OCI-LY1 (cell line): ENCODE measurements around the gene POU4F1.

Source experiments
- H2AFZ ChIP-seq: fragments of 200-600 bp; sonication (generic), shearing (Covaris generic); 2 replicates; pipeline ENCODE4 v1.6.0; 2014; ENCODE audit warnings: antibody characterized with exemption, mild to moderate bottlenecking, low read length
- H3F3A ChIP-seq: fragments of 200-600 bp; sonication (generic), shearing (Covaris generic); 2 replicates; pipeline ENCODE4 v1.6.0; 2014; ENCODE audit warnings: mild to moderate bottlenecking, antibody characterized with exemption, low read length, moderate library complexity; ENCODE audit not compliant: insufficient read depth
- H3K27ac ChIP-seq: fragments of 200-600 bp; sonication (generic); 2 replicates; pipeline ENCODE4 v1.5.1; 2014; ENCODE audit warnings: low read length, mixed run types, mild to moderate bottlenecking, low read depth; ENCODE audit not compliant: poor library complexity, severe bottlenecking
- H3K27me3 ChIP-seq: fragments of 200-600 bp; sonication (generic); 2 replicates; pipeline ENCODE4 v1.6.0; 2014; ENCODE audit warnings: antibody characterized with exemption, mild to moderate bottlenecking, low read length, moderate library complexity; ENCODE audit not compliant: insufficient read depth
- H3K36me3 ChIP-seq: fragments of 200-600 bp; sonication (generic); 2 replicates; pipeline ENCODE4 v1.6.1; 2014; ENCODE audit warnings: mild to moderate bottlenecking, antibody characterized with exemption, low read length, moderate library complexity, mixed read lengths; ENCODE audit not compliant: insufficient read depth
- H3K4me1 ChIP-seq: fragments of 200-600 bp; sonication (generic); 2 replicates; pipeline ENCODE4 v1.5.1; 2014; ENCODE audit warnings: mild to moderate bottlenecking, low read length, moderate library complexity; ENCODE audit not compliant: insufficient read depth, severe bottlenecking
- H3K4me2 ChIP-seq: fragments of 200-600 bp; sonication (generic), shearing (Covaris generic); 2 replicates; pipeline ENCODE4 v1.6.1; 2014; ENCODE audit warnings: low read length
- H3K4me3 ChIP-seq: fragments of 200-600 bp; sonication (generic); 2 replicates; pipeline ENCODE4 v1.5.1; 2014; ENCODE audit warnings: low read length, low read depth, mild to moderate bottlenecking, mixed read lengths; ENCODE audit not compliant: poor library complexity, severe bottlenecking
- H3K79me2 ChIP-seq: fragments of 200-600 bp; shearing (Covaris generic); 2 replicates; pipeline ENCODE4 v1.6.1; 2016; ENCODE audit warnings: mixed run types, low read length, mixed read lengths; ENCODE audit not compliant: insufficient read depth
- H3K9ac ChIP-seq: fragments of 200-600 bp; sonication (generic), shearing (Covaris generic); 2 replicates; pipeline ENCODE4 v1.6.1; 2014; ENCODE audit warnings: mild to moderate bottlenecking, low read length, mixed read lengths
- H3K9me2 ChIP-seq: fragments of 200-600 bp; sonication (generic), shearing (Covaris generic); 2 replicates; pipeline ENCODE4 v1.6.1; 2014; ENCODE audit warnings: low read depth, mild to moderate bottlenecking, low read length, mixed read lengths
- H3K9me3 ChIP-seq: fragments of 200-600 bp; shearing (Covaris generic); 2 replicates; pipeline ENCODE4 v1.6.1; 2014; ENCODE audit warnings: low read length, mixed read lengths
- H4K20me1 ChIP-seq: fragments of 200-600 bp; sonication (generic), shearing (Covaris generic); 2 replicates; pipeline ENCODE4 v1.6.0; 2016; ENCODE audit warnings: mild to moderate bottlenecking, low read length; ENCODE audit not compliant: insufficient read depth
- CTCF ChIP-seq: fragments of 200-600 bp; sonication (generic), shearing (Covaris generic); IDR thresholded peaks from 2 replicates; pipeline ENCODE4 v1.5.1; 2017; ENCODE audit warnings: mild to moderate bottlenecking, antibody characterized with exemption, low read length, moderate library complexity, mixed read lengths
- EZH2 ChIP-seq: fragments of 200-600 bp; sonication (generic), shearing (Covaris generic); IDR thresholded peaks from 2 replicates; pipeline ENCODE4 v1.8.0; 2017; ENCODE audit warnings: borderline replicate concordance, mixed run types, mild to moderate bottlenecking, antibody characterized with exemption, low read length, moderate library complexity, mixed read lengths

Gene POU4F1

GRCh38 chr13:78632996-78633395 lies 29.6 kb upstream of the POU4F1 start:
- Histone ChIP-seq H4K20me1 (no peaks in the 10 kb centered on the region), H3K9me3 (no peaks in the 10 kb centered on the region), H3K4me3 (no peak overlapping the region), H3K27ac (no peak overlapping the region), H3K9ac (no peak overlapping the region), H2AFZ (no peak overlapping the region), H3K79me2 (no peaks in the 10 kb centered on the region), H3K4me1 (no peaks in the 10 kb centered on the region), H3K4me2 (no peak overlapping the region), H3K9me2 (no peaks in the 10 kb centered on the region), H3F3A (no peaks in the 10 kb centered on the region), H3K36me3 (peaks cover 99% of the 10 kb centered on the region), H3K27me3 (no peaks in the 10 kb centered on the region)
- TF ChIP-seq CTCF (no peak), EZH2 (no peak)

DNA sequence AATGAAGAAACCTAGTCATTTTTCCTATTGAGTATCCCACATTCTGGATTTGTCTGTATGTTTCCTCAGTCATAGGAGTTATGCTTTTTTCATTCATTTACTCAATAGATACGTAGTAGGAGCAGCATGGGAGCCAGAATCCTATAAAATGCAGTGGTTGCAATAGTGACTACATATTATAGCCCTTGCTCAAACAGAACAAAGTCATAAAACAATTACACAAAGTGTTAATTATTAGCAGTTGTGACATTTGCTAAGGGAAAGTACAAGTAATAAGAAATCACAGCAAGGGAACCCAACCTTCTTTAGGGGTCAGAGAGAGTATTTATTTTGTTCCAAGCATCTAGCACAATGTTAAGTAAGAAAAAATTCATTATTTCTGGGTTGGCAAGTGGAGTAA lies 27.7 kb upstream of the POU4F1 start:
- Histone ChIP-seq H3K79me2 (no peaks in the 10 kb centered on the region), H3K4me2 (no peak overlapping the region), H3F3A (no peaks in the 10 kb centered on the region), H3K27ac (no peak overlapping the region), H2AFZ (no peak overlapping the region), H3K4me3 (no peak overlapping the region), H3K27me3 (no peaks in the 10 kb centered on the region), H3K4me1 (no peaks in the 10 kb centered on the region), H3K9ac (no peak overlapping the region), H4K20me1 (no peaks in the 10 kb centered on the region), H3K9me3 (no peaks in the 10 kb centered on the region), H3K36me3 (peaks cover 93% of the 10 kb centered on the region), H3K9me2 (no peaks in the 10 kb centered on the region)
- TF ChIP-seq EZH2, result no peak
- no peak for TF ChIP-seq CTCF

DNA sequence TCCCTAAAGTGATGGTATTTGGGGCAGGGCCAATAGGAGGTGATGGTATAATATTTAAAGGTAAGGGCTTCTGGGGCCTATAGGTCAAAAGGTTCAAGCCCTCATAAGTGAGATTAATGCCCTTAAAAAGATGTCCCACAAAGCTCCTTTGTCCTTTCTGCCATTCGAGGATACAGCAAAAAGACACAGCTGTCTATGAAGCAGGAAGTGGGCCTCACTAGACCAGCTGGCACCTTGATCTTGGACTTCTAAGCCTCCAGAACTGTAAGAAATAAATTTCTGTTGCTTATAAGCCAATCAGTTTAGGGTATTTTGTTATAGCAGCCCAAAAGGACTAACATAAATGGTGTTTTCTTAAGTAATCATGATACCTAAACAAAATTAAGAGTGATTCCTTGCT lies 27.2 kb upstream of the POU4F1 start:
- no peak overlapping the region for H3K4me2 ChIP-seq
- TF ChIP-seq EZH2 (no peak), CTCF (no peak)
- no peak overlapping the region for H3K4me3 ChIP-seq
- no peaks in the 10 kb centered on the region for H3K79me2 ChIP-seq
- no peak overlapping the region for H2AFZ ChIP-seq
- no peaks in the 10 kb centered on the region for H3K4me1 ChIP-seq
- H3K9me2 ChIP-seq, result no peaks in the 10 kb centered on the region
- H4K20me1 ChIP-seq, result no peaks in the 10 kb centered on the region
- H3F3A ChIP-seq, result no peaks in the 10 kb centered on the region
- peaks cover 92% of the 10 kb centered on the region for H3K36me3 ChIP-seq
- no peak overlapping the region for H3K27ac ChIP-seq
- no peak overlapping the region for H3K9ac ChIP-seq
- no peaks in the 10 kb centered on the region for H3K27me3 ChIP-seq
- no peaks in the 10 kb centered on the region for H3K9me3 ChIP-seq
